ENCODE data around the gene PRPS2.

PRPS2 gene

GRCh38 chrX:12819222-12819621 lies 28.0 kb downstream of the PRPS2 start:
- no peak for FAIRE-seq

- no peak for FAIRE-seq
These were observed 29.5 kb downstream of the PRPS2 start for GRCh38 chrX:12820737-12821136.

GRCh38 chrX:12824944-12825343 lies 33.7 kb downstream of the PRPS2 start:
- FAIRE-seq: no peak

GRCh38 chrX:12825801-12826200 lies 34.6 kb downstream of the PRPS2 start:
- no peak for FAIRE-seq

GRCh38 chrX:12843061-12843667 lies 52.0 kb downstream of the PRPS2 start:
- no peak for FAIRE-seq

- no peak for FAIRE-seq
These were observed 52.6 kb downstream of the PRPS2 start for GRCh38 chrX:12843668-12844279.

GRCh38 chrX:12844319-12844718 lies 53.1 kb downstream of the PRPS2 start:
- no peak for FAIRE-seq

GRCh38 chrX:12865359-12865758 lies 74.1 kb downstream of the PRPS2 start:
- FAIRE-seq: no peak

GRCh38 chrX:12866451-12867377 lies 75.5 kb downstream of the PRPS2 start, which contains the start of gene TLR7:
Gene TLR7 (plus strand): TSS chrX:12867072. CDS start chrX:12867579, 507 bp downstream.
- no peak for FAIRE-seq

GRCh38 chrX:12867685-12868084 lies 76.5 kb downstream of the PRPS2 start:
- FAIRE-seq: no peak

- no peak for FAIRE-seq
These were observed 77.5 kb downstream of the PRPS2 start for GRCh38 chrX:12868747-12869146.

- FAIRE-seq: no peak
These were observed 80.0 kb downstream of the PRPS2 start for GRCh38 chrX:12871257-12871656.

GRCh38 chrX:12872741-12873140 lies 81.5 kb downstream of the PRPS2 start:
- FAIRE-seq: no peak
